Retinal pigment epithelial cell (primary cell): ENCODE results near the gene TTC4.

Source experiments
- DNase-seq: peaks from one replicate; pipeline ENCODE4 v3.0.0-alpha.2; 2010; ENCODE audit warnings: low read depth
- H3K4me3 ChIP-seq: 2 replicates; pipeline ENCODE4 v1.5.1; 2011; ENCODE audit warnings: mild to moderate bottlenecking, low read length, control low read depth, moderate library complexity
- TF ChIP-seq, protein P1 (sequence below): conservative IDR thresholded peaks from 2 replicates; pipeline ENCODE4 v1.5.1; 2011; ENCODE audit warnings: low read depth, low read length, control low read depth, inconsistent platforms

TTC4 gene

DNA sequence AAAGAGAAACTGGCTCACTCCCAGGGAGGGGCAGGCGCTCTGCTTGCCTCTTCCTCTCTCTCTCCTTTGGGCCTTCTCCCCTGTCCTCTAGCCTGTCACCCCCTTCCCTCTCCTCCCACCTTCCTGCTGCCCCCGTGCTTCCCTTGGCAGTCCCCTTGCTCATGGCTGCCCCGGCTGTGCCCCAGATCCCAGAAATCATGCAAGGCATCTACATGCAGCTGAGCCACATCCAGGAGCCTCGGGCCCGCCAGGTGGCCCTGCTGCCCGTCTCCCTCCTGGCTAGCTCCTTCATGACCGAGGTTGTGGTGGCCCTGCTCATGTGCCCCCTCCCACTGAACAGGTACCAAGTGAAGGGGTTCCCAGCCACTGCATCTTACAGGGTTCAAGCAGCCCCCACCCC, 36.0 kb upstream of the TTC4 start:
- no peak for DNase-seq
- no peak overlapping the region for H3K4me3 ChIP-seq
- TF ChIP-seq, protein P1, sequence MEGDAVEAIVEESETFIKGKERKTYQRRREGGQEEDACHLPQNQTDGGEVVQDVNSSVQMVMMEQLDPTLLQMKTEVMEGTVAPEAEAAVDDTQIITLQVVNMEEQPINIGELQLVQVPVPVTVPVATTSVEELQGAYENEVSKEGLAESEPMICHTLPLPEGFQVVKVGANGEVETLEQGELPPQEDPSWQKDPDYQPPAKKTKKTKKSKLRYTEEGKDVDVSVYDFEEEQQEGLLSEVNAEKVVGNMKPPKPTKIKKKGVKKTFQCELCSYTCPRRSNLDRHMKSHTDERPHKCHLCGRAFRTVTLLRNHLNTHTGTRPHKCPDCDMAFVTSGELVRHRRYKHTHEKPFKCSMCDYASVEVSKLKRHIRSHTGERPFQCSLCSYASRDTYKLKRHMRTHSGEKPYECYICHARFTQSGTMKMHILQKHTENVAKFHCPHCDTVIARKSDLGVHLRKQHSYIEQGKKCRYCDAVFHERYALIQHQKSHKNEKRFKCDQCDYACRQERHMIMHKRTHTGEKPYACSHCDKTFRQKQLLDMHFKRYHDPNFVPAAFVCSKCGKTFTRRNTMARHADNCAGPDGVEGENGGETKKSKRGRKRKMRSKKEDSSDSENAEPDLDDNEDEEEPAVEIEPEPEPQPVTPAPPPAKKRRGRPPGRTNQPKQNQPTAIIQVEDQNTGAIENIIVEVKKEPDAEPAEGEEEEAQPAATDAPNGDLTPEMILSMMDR, result no peak

DNA sequence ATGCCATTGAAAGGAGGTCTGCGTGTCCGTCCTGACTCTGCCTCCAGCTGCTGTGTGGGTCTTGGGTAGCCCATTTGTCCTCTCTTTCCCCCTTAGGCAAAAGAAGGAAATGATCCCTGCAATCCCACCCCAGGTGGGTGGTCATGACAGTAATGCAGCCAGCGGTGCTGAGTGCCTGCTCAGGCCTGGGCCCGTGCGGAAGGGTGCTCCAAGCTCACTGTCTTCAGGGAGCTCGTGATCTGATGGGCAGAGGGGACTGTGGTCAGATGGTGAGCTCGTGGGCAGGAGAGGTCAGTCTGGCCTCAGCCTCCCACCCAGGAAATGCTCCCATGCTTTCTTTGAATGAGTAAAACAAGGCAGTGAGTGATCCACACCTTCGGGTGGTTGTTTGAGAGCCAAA, 35.3 kb upstream of the TTC4 start:
- TF ChIP-seq, protein P1, result no peak
- H3K4me3 ChIP-seq, result no peak overlapping the region
- no peak for DNase-seq

- TF ChIP-seq, protein P1, result no peak
- DNase-seq, result no peak
- H3K4me3 ChIP-seq, result no peak overlapping the region
Measured at GRCh38 chr1:54681358-54681757, 34.3 kb upstream of the TTC4 start.

DNA sequence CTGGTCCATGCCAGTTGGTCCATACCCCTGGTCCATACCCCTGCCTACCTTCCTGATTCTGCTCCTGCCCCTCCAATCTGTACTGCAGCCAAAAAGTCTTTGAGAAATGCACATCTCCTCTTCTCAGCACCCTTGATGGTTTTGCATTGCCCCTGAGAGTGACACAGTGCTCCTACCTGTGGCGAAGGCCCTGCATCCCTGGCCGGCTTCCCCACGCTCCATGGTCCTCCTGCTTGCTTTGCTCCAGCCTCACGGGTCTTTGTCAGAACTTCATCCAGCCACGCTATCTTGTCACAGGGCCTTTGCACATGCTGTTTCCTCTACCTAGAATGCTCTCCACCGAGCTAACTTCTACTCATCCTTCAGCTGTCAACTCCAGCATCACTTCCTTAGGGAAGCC, 32.2 kb upstream of the TTC4 start:
- DNase-seq, result no peak
- TF ChIP-seq, protein P1, result no peak
- H3K4me3 ChIP-seq, result no peak overlapping the region

- TF ChIP-seq, protein P1, result no peak
- H3K4me3 ChIP-seq, result no peak overlapping the region
- DNase-seq, result no peak
Measured at GRCh38 chr1:54685335-54685905, 30.2 kb upstream of the TTC4 start.

DNA sequence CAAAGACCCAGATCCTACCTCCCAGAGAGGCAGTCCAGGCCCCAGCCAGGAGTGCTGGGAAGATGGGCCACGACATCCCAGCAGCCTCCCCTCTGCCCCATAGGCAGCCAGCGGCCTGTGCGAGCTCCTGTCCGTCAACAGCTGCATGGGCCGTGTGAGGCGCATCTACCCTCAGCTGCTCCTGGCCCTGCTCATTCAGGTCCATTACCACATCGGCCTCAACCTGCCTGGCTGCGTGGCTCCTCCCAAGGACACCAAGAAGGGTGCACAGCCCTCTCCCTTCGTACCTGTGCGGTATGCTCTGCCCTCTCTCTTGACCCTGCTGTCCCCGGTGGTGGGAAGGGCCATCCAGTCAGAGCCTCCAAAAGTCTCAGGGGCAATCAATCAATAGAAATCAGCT, 29.5 kb upstream of the TTC4 start:
- TF ChIP-seq, protein P1, result no peak

GRCh38 chr1:54694771-54695170, 20.9 kb upstream of the TTC4 start:
- DNase-seq, result no peak
- TF ChIP-seq, protein P1, result no peak
- no peak overlapping the region for H3K4me3 ChIP-seq

More for the DNA sequence above, 29.5 kb upstream of the TTC4 start:
- DNase-seq, result no peak
- no peak overlapping the region for H3K4me3 ChIP-seq
